ENCODE results near the gene LMBRD2.

Gene LMBRD2

GRCh38 chr5:36052538-36052937 is 99.1 kb downstream of the LMBRD2 start:
- Histone ChIP-seq H3K27ac (ENCODE audit: low read length) (no peak overlapping the region), H3K4me1 (ENCODE audit: low read length) (no peaks in the 10 kb centered on the region), H3K9me2 (replicated peaks; ENCODE audit: insufficient read depth, low read length) (no peaks in the 10 kb centered on the region), H4K20me1 (ENCODE audit: insufficient read depth, low read length) (no peaks in the 10 kb centered on the region), H3K4me2 (ENCODE audit: low read depth, low read length) (no peak overlapping the region), H2AFZ (ENCODE audit: low read length) (no peak overlapping the region), H3K9me3 (replicated peaks; ENCODE audit: insufficient read depth, low read length) (no peaks in the 10 kb centered on the region), H3K4me3 (ENCODE audit: low read length) (no peak overlapping the region), H3K79me2 (ENCODE audit: low read length) (no peaks in the 10 kb centered on the region), H3F3A (ENCODE audit: insufficient read depth, low read length) (no peaks in the 10 kb centered on the region), H3K36me3 (replicated peaks; ENCODE audit: insufficient read depth, low read length) (no peaks in the 10 kb centered on the region), H3K27me3 (replicated peaks; ENCODE audit: insufficient read depth, low read length) (no peaks in the 10 kb centered on the region), H3K9ac (ENCODE audit: low read length) (no peak overlapping the region)
- TF ChIP-seq EZH2phosphoT487 (IDR thresholded peaks at IDR 0.05; ENCODE audit: low read length): no peak
- no peak for TF ChIP-seq CTCF (IDR thresholded peaks at IDR 0.05; ENCODE audit: low read length)
- no peak for TF ChIP-seq EZH2 (optimal IDR thresholded peaks at IDR 0.05; ENCODE audit: low read depth, low read length)
- DNase-seq: no peak

DNA sequence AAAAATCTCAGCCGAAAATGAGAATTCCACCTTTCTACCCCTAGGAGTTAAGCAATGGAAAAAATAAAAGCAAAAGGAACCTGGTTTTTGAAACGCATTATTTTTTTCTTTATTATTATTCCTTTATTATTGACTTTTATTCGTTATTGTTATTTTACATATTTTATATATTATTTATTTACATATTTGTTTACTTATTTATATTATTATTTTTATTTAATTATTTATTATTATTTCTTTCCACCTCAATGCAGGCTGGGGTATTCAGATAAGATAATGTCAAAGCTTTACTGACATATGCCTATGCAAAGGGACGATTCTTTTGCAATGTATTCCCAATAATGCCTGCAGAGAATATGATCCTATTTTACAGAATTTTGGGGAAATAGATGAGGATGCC is 101.7 kb downstream of the LMBRD2 start:
- H3K27me3 ChIP-seq (replicated peaks; ENCODE audit: insufficient read depth, low read length): no peaks in the 10 kb centered on the region
- H2AFZ ChIP-seq (ENCODE audit: low read length): no peak overlapping the region
- H3K9me2 ChIP-seq (replicated peaks; ENCODE audit: insufficient read depth, low read length): no peaks in the 10 kb centered on the region
- H3K9ac ChIP-seq (ENCODE audit: low read length): no peak overlapping the region
- TF ChIP-seq EZH2 (optimal IDR thresholded peaks at IDR 0.05; ENCODE audit: low read depth, low read length) (no peak), EZH2phosphoT487 (IDR thresholded peaks at IDR 0.05; ENCODE audit: low read length) (no peak), CTCF (IDR thresholded peaks at IDR 0.05; ENCODE audit: low read length) (no peak)
- H3K4me1 ChIP-seq (ENCODE audit: low read length): no peaks in the 10 kb centered on the region
- H3K79me2 ChIP-seq (ENCODE audit: low read length): no peaks in the 10 kb centered on the region
- H3K36me3 ChIP-seq (replicated peaks; ENCODE audit: insufficient read depth, low read length): no peaks in the 10 kb centered on the region
- no peaks in the 10 kb centered on the region for H3K9me3 ChIP-seq (replicated peaks; ENCODE audit: insufficient read depth, low read length)
- no peak overlapping the region for H3K4me2 ChIP-seq (ENCODE audit: low read depth, low read length)
- no peaks in the 10 kb centered on the region for H4K20me1 ChIP-seq (ENCODE audit: insufficient read depth, low read length)
- H3K4me3 ChIP-seq (ENCODE audit: low read length): no peak overlapping the region
- no peak overlapping the region for H3K27ac ChIP-seq (ENCODE audit: low read length)
- DNase-seq: no peak
- H3F3A ChIP-seq (ENCODE audit: insufficient read depth, low read length): no peaks in the 10 kb centered on the region
